ENCODE results near the gene CRHR2. TPM values are rescaled to one million over a fixed set of nuclear protein-coding genes. Genes with fewer than 3 reads are reported as not detected.
A peak's percentile ranks its signal among the peaks of the same experiment; 100 is the strongest.

CRHR2 gene
- total and polyA plus RNA-seq, 2 of the 13 experiments (the other 11 are each of a cell fraction or from before 2014, with no cell fraction given): not detected

GRCh38 chr7:30671793-30672465, 10.3 kb downstream of the CRHR2 start (continued):
- TF ChIP-seq AHDC1 (CRISPR knock-in tag; IDR thresholded peaks at IDR 0.05; ENCODE audit: borderline replicate concordance) (no peak), GATAD2A (CRISPR knock-in tag; IDR thresholded peaks at IDR 0.05) (peak; percentile 33; the same call in 1 of the 2 replicates), ZBTB40 (IDR thresholded peaks at IDR 0.05) (no peak), ZBTB40 (CRISPR knock-in tag; IDR thresholded peaks at IDR 0.05) (no peak; the same call in 1 of the 2 replicates), TCF7 (IDR thresholded peaks at IDR 0.05; ENCODE audit: low read depth) (no peak), ZNF557 (CRISPR knock-in tag; IDR thresholded peaks at IDR 0.05) (peak; percentile 96), MXD3 (CRISPR knock-in tag; IDR thresholded peaks at IDR 0.05) (peak; percentile 89), TSC22D2 (CRISPR knock-in tag; IDR thresholded peaks at IDR 0.05; ENCODE audit: borderline replicate concordance) (peak; percentile 99), ZNF766 (CRISPR knock-in tag; IDR thresholded peaks at IDR 0.05; ENCODE audit: borderline replicate concordance) (peak; percentile 80; the same call in 1 of the 2 replicates), AHR (CRISPR knock-in tag; IDR thresholded peaks at IDR 0.05) (0 out of 2 replicates have a peak, but pooled peaks have one; percentile 67), BRCA1 (CRISPR knock-in tag; IDR thresholded peaks at IDR 0.05) (peak; percentile 85), EP300 (IDR thresholded peaks at IDR 0.05; ENCODE audit: low read depth in 2 of 2, low read length in 2 of 2) (no peak), EP300 (CRISPR knock-in tag; IDR thresholded peaks at IDR 0.05; ENCODE audit: borderline replicate concordance) (no peak)
